A673 (cell line): ENCODE results near the gene LSM14A.

ENCODE experiments used
- EZH2 ChIP-seq: fragments of 200-600 bp; sonication (generic); IDR thresholded peaks from 2 replicates; pipeline ENCODE4 v1.6.1; 2017; ENCODE audit warnings: borderline replicate concordance, low read depth, mild to moderate bottlenecking, mixed read lengths, antibody characterized with exemption, low read length; ENCODE audit not compliant: poor library complexity, severe bottlenecking
- TF ChIP-seq, protein P1 (sequence below): fragments of 300-800, 200-600 bp; sonication (generic); conservative IDR thresholded peaks from 2 replicates; pipeline ENCODE4 v1.5.1; 2017; ENCODE audit warnings: low read depth, mild to moderate bottlenecking, antibody characterized with exemption, low read length, moderate library complexity, mixed read lengths

DNA sequence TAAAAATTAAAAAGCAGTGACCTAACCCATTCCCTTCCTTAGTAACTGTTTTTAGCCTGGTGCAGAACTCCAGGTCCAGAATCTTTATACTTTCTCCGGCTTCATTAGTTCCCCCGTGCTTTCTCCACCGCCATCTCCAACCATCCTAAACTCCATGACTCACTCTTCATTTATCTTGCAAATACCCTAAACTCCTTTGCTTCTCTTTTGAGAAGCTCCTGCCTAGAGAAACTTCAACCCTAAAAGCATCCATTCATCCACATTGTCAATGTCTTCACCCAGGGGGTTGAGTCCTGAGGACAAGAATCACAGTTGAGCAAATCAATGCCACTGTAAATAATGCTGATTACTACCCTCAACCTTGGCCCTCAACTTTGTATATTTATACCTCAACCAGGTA is 65.0 kb downstream of the LSM14A start:
- TF ChIP-seq, protein P1, sequence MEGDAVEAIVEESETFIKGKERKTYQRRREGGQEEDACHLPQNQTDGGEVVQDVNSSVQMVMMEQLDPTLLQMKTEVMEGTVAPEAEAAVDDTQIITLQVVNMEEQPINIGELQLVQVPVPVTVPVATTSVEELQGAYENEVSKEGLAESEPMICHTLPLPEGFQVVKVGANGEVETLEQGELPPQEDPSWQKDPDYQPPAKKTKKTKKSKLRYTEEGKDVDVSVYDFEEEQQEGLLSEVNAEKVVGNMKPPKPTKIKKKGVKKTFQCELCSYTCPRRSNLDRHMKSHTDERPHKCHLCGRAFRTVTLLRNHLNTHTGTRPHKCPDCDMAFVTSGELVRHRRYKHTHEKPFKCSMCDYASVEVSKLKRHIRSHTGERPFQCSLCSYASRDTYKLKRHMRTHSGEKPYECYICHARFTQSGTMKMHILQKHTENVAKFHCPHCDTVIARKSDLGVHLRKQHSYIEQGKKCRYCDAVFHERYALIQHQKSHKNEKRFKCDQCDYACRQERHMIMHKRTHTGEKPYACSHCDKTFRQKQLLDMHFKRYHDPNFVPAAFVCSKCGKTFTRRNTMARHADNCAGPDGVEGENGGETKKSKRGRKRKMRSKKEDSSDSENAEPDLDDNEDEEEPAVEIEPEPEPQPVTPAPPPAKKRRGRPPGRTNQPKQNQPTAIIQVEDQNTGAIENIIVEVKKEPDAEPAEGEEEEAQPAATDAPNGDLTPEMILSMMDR = no peak
- no peak for TF ChIP-seq EZH2
